HEK293T (cell line): ENCODE data around the gene MLXIP.

ENCODE experiments used
- ARNT ChIP-seq: fragments of 450-650 bp; IDR thresholded peaks from 2 replicates; pipeline ENCODE4 v1.6.1; 2017; ENCODE audit warnings: mild to moderate bottlenecking
- BHLHE40 ChIP-seq: fragments of 450-650 bp; IDR thresholded peaks from 2 replicates; pipeline ENCODE4 v1.6.1; 2016; ENCODE audit warnings: mild to moderate bottlenecking, moderate library complexity, borderline replicate concordance
- FOXA1 ChIP-seq: fragments of 450-650 bp; IDR thresholded peaks from 2 replicates; pipeline ENCODE4 v1.6.1; 2016; ENCODE audit warnings: mild to moderate bottlenecking
- FOXM1 ChIP-seq: fragments of 450-650 bp; IDR thresholded peaks from 2 replicates; pipeline ENCODE4 v1.6.1; 2017; ENCODE audit warnings: mild to moderate bottlenecking, borderline replicate concordance
- L3MBTL2 ChIP-seq: fragments of 450-650 bp; conservative IDR thresholded peaks from 2 replicates; pipeline ENCODE4 v1.6.1; 2016; ENCODE audit warnings: mild to moderate bottlenecking
- PKNOX1 ChIP-seq: fragments of 450-650 bp; IDR thresholded peaks from 2 replicates; pipeline ENCODE4 v1.6.1; 2016
- SP1 ChIP-seq: fragments of 450-650 bp; IDR thresholded peaks from 2 replicates; pipeline ENCODE4 v1.6.1; 2017
- SUZ12 ChIP-seq: fragments of 450-650 bp; IDR thresholded peaks from 2 replicates; pipeline ENCODE4 v1.6.1; 2016; ENCODE audit warnings: mild to moderate bottlenecking

GRCh38 chr12:122195405-122195804 lies 116.8 kb downstream of the MLXIP start:
- TF ChIP-seq FOXA1 (no peak), SUZ12 (no peak), PKNOX1 (no peak), BHLHE40 (no peak), SP1 (no peak), FOXM1 (no peak), ARNT (no peak), L3MBTL2 (no peak)
